Measurements from ENCODE around the gene HBE1. TPM values are rescaled to one million over a fixed set of nuclear protein-coding genes. Genes with fewer than 3 reads are reported as not detected.
A peak's percentile ranks its signal among the peaks of the same experiment; 100 is the strongest.
"Not testable (repeated sequence)": the region's sequence is repeated elsewhere in the genome, so short reads cannot be mapped to it uniquely, and the experiment has no call there.

The HBE1 gene
- total RNA-seq, 1 donor from 2014 or later, result not detected

- DNase-seq (ENCODE audit: low read depth in 2 of 2), result peak in 1 of 2 donors; percentile 9
These were observed 16.1 kb upstream of the HBE1 start for GRCh38 chr11:5285703-5286340.

- no peak for DNase-seq (ENCODE audit: low read depth in 2 of 2)
These were observed 14.9 kb upstream of the HBE1 start for GRCh38 chr11:5284637-5285036.

GRCh38 chr11:5283882-5284281 is 14.1 kb upstream of the HBE1 start:
- DNase-seq (ENCODE audit: low read depth in 2 of 2), result no peak

- no peak for DNase-seq (ENCODE audit: low read depth in 2 of 2)
These were observed 13.3 kb upstream of the HBE1 start for GRCh38 chr11:5283086-5283485.

GRCh38 chr11:5282628-5283027 is 12.9 kb upstream of the HBE1 start:
- DNase-seq (ENCODE audit: low read depth in 2 of 2), result no peak

- no peak for DNase-seq (ENCODE audit: low read depth in 2 of 2)
These were observed 11.9 kb upstream of the HBE1 start for GRCh38 chr11:5281596-5281995.

GRCh38 chr11:5280582-5281102 is 10.9 kb upstream of the HBE1 start:
- DNase-seq (ENCODE audit: low read depth in 2 of 2), result peak; percentile 61 to 98

- no peak for DNase-seq (ENCODE audit: low read depth in 2 of 2)
These were observed 9.8 kb upstream of the HBE1 start for GRCh38 chr11:5279471-5280090.

- no peak for DNase-seq (ENCODE audit: low read depth in 2 of 2)
These were observed 8.2 kb upstream of the HBE1 start for GRCh38 chr11:5277807-5278382.

- DNase-seq (ENCODE audit: low read depth in 2 of 2), result no peak
These were observed 7.0 kb upstream of the HBE1 start for GRCh38 chr11:5276697-5277096.

- DNase-seq (ENCODE audit: low read depth in 2 of 2), result no peak
These were observed 5.8 kb upstream of the HBE1 start for GRCh38 chr11:5275369-5276110.

GRCh38 chr11:5274395-5274794 is 4.7 kb upstream of the HBE1 start:
- no peak for DNase-seq (ENCODE audit: low read depth in 2 of 2)

- no peak for DNase-seq (ENCODE audit: low read depth in 2 of 2)
These were observed 2.8 kb upstream of the HBE1 start for GRCh38 chr11:5272395-5273017.

- no peak for DNase-seq (ENCODE audit: low read depth in 2 of 2)
These were observed 2.6 kb downstream of the HBE1 start for GRCh38 chr11:5267033-5267563.

- no peak for DNase-seq (ENCODE audit: low read depth in 2 of 2)
These were observed 3.1 kb downstream of the HBE1 start for GRCh38 chr11:5266609-5267008.

GRCh38 chr11:5265832-5266231 is 3.9 kb downstream of the HBE1 start:
- DNase-seq (ENCODE audit: low read depth in 2 of 2), result no peak

- no peak for DNase-seq (ENCODE audit: low read depth in 2 of 2)
These were observed 11.0 kb downstream of the HBE1 start for GRCh38 chr11:5258543-5259262.

- DNase-seq (ENCODE audit: low read depth in 2 of 2), result no peak
These were observed 12.4 kb downstream of the HBE1 start for GRCh38 chr11:5257296-5257695.

GRCh38 chr11:5254646-5255413 is 14.9 kb downstream of the HBE1 start, which contains the start of gene HBG2:
HBG2 (minus strand) TSS chr11:5254781; CDS start chr11:5254728, 53 bp downstream.
- not testable (repeated sequence) for DNase-seq (ENCODE audit: low read depth in 2 of 2)

- DNase-seq (ENCODE audit: low read depth in 2 of 2), result not testable (repeated sequence)
These were observed 15.7 kb downstream of the HBE1 start for GRCh38 chr11:5254023-5254422.

Measured in lung microvascular endothelial cell (primary cell).